Esophagus squamous epithelium (tissue), 4 donors: ENCODE results near the gene CALCOCO2.

Experiments
- CTCF ChIP-seq, 6 experiments: fragments of 450-650 bp in 4 of 6; fragments of 200-600 bp in 2 of 6; sonication (generic) in 2 of 6; IDR thresholded peaks; one replicate each; pipeline ENCODE4 v1.5.1; 2016 to 2019; ENCODE audit warnings: antibody characterized with exemption in 6 of 6, mild to moderate bottlenecking in 4 of 6, moderate library complexity in 4 of 6
- POLR2A ChIP-seq, 4 donors: fragments of 450-650 bp; IDR thresholded peaks; one replicate each; pipeline ENCODE4 v1.6.1; 2017; ENCODE audit warnings: antibody characterized with exemption in 4 of 4, mild to moderate bottlenecking in 4 of 4, moderate library complexity in 3 of 4

- TF ChIP-seq CTCF (IDR thresholded peaks at IDR 0.05) (no peak), POLR2A (IDR thresholded peaks at IDR 0.05) (no peak)
These were observed 13.9 kb upstream of the CALCOCO2 start, which contains the start of gene TTLL6 for GRCh38 chr17:48816774-48817590.
